Body of pancreas (tissue), 4 donors: ENCODE results near the gene C14orf132.

Source experiments
- POLR2A ChIP-seq, 3 donors: fragments of 450-650 bp; IDR thresholded peaks; one replicate each; pipeline ENCODE4 v1.6.1; 2016; ENCODE audit warnings: antibody characterized with exemption in 3 of 3, mild to moderate bottlenecking in 2 of 3
- TF ChIP-seq, protein P1 (sequence below), 7 experiments: fragments of 450-650 bp in 4 of 7; fragments of 200-600 bp in 3 of 7; sonication (generic) in 3 of 7; IDR thresholded peaks; one replicate each; pipeline ENCODE4 v1.5.1; 2016 to 2019; ENCODE audit warnings: antibody characterized with exemption in 7 of 7

- TF ChIP-seq POLR2A (IDR thresholded peaks at IDR 0.05) = no peak
- TF ChIP-seq, protein P1, sequence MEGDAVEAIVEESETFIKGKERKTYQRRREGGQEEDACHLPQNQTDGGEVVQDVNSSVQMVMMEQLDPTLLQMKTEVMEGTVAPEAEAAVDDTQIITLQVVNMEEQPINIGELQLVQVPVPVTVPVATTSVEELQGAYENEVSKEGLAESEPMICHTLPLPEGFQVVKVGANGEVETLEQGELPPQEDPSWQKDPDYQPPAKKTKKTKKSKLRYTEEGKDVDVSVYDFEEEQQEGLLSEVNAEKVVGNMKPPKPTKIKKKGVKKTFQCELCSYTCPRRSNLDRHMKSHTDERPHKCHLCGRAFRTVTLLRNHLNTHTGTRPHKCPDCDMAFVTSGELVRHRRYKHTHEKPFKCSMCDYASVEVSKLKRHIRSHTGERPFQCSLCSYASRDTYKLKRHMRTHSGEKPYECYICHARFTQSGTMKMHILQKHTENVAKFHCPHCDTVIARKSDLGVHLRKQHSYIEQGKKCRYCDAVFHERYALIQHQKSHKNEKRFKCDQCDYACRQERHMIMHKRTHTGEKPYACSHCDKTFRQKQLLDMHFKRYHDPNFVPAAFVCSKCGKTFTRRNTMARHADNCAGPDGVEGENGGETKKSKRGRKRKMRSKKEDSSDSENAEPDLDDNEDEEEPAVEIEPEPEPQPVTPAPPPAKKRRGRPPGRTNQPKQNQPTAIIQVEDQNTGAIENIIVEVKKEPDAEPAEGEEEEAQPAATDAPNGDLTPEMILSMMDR (IDR thresholded peaks at IDR 0.05) = no peak
Observed at GRCh38 chr14:96030108-96030760, 8.9 kb upstream of the C14orf132 start.
